ENCODE measurements around the gene EPSTI1.

The EPSTI1 gene

GRCh38 chr13:42891591-42891990 is 100.5 kb downstream of the EPSTI1 start:
- Histone ChIP-seq H3K9me3 (no peaks in the 10 kb centered on the region), H3K4me3 (ENCODE audit: low read depth in 1 of 2, low read length in 1 of 2) (no peak overlapping the region), H3K4me1 (ENCODE audit: control insufficient read depth in 1 of 2, insufficient read depth in 1 of 2, low read depth in 1 of 2, low read length in 1 of 2) (no peaks in the 10 kb centered on the region), H3K27ac (no peak overlapping the region), H3K36me3 (no peaks in the 10 kb centered on the region), H3K27me3 (no peaks in the 10 kb centered on the region)
- TF ChIP-seq CTCF (IDR thresholded peaks at IDR 0.05): no peak

GRCh38 chr13:42885325-42885724 is 106.7 kb downstream of the EPSTI1 start:
- H3K27me3 ChIP-seq: no peaks in the 10 kb centered on the region

GRCh38 chr13:42883771-42884467 is 108.1 kb downstream of the EPSTI1 start:
- no peak for TF ChIP-seq CTCF (IDR thresholded peaks at IDR 0.05)
- Histone ChIP-seq H3K4me1 (ENCODE audit: control insufficient read depth in 1 of 2, insufficient read depth in 1 of 2, low read depth in 1 of 2, low read length in 1 of 2) (no peaks in the 10 kb centered on the region), H3K27ac (no peak overlapping the region), H3K27me3 (no peaks in the 10 kb centered on the region), H3K4me3 (ENCODE audit: low read depth in 1 of 2, low read length in 1 of 2) (no peak overlapping the region), H3K36me3 (no peaks in the 10 kb centered on the region), H3K9me3 (no peaks in the 10 kb centered on the region)

More at GRCh38 chr13:42885325-42885724, 106.7 kb downstream of the EPSTI1 start:
- H3K4me1 ChIP-seq (ENCODE audit: control insufficient read depth in 1 of 2, insufficient read depth in 1 of 2, low read depth in 1 of 2, low read length in 1 of 2): no peaks in the 10 kb centered on the region
- H3K9me3 ChIP-seq: no peaks in the 10 kb centered on the region
- H3K4me3 ChIP-seq (ENCODE audit: low read depth in 1 of 2, low read length in 1 of 2): no peak overlapping the region
- no peaks in the 10 kb centered on the region for H3K36me3 ChIP-seq
- no peak for TF ChIP-seq CTCF (IDR thresholded peaks at IDR 0.05)
- H3K27ac ChIP-seq: no peak overlapping the region

- no peak overlapping the region for H3K4me3 ChIP-seq (ENCODE audit: low read depth in 1 of 2, low read length in 1 of 2)
- H3K4me1 ChIP-seq (ENCODE audit: control insufficient read depth in 1 of 2, insufficient read depth in 1 of 2, low read depth in 1 of 2, low read length in 1 of 2): no peaks in the 10 kb centered on the region
- H3K27me3 ChIP-seq: no peaks in the 10 kb centered on the region
- H3K9me3 ChIP-seq: no peaks in the 10 kb centered on the region
- no peak for TF ChIP-seq CTCF (IDR thresholded peaks at IDR 0.05)
- H3K36me3 ChIP-seq: no peaks in the 10 kb centered on the region
- H3K27ac ChIP-seq: no peak overlapping the region
Observed at GRCh38 chr13:42883142-42883541, 108.9 kb downstream of the EPSTI1 start.

GRCh38 chr13:42880056-42880605 is 111.9 kb downstream of the EPSTI1 start:
- H3K27ac ChIP-seq: no peak overlapping the region
- H3K4me1 ChIP-seq (ENCODE audit: control insufficient read depth in 1 of 2, insufficient read depth in 1 of 2, low read depth in 1 of 2, low read length in 1 of 2): no peaks in the 10 kb centered on the region
- H3K36me3 ChIP-seq: no peaks in the 10 kb centered on the region
- no peaks in the 10 kb centered on the region for H3K9me3 ChIP-seq
- no peak overlapping the region for H3K4me3 ChIP-seq (ENCODE audit: low read depth in 1 of 2, low read length in 1 of 2)
- no peak for TF ChIP-seq CTCF (IDR thresholded peaks at IDR 0.05)
- H3K27me3 ChIP-seq: no peaks in the 10 kb centered on the region
